RWPE1 (cell line): ENCODE data around the gene ADGRG1.

Source experiments
- CTCF ChIA-PET: fragments of 350-600 bp; sonication (Branson Sonifier 250); formaldehyde crosslinking; extraction: SDS; loops from one replicate; lab custom pipeline; 2021; lab: Yijun Ruan, JAX
- POLR2A ChIA-PET: fragments of 400-600 bp; formaldehyde crosslinking; extraction: SDS; loops from one replicate; lab custom pipeline; 2020; ENCODE audit warnings: antibody characterized with exemption; ENCODE audit not compliant: low non-redundant PET; lab: Yijun Ruan, JAX
- DNase-seq: peaks from one replicate; pipeline ENCODE4 v3.0.0; 2012; ENCODE audit warnings: low spot score
- H3K27ac ChIP-seq: fragments of 450-650 bp; 2 replicates; pipeline ENCODE4 v1.5.1; 2017
- CTCF ChIP-seq: fragments of 450-650 bp; conservative IDR thresholded peaks from 2 replicates; pipeline ENCODE4 v1.5.1; 2017; ENCODE audit warnings: low read depth, mild to moderate bottlenecking

The ADGRG1 gene

GRCh38 chr16:57609541-57610401, 18.7 kb upstream of the ADGRG1 start:
- ChIA-PET POLR2A (interaction anchor here (1.0 to 1.7 kb wide), 2 partner anchors 11 to 12 kb away, joined by 3 to 4 read pairs; no protein-coding TSS in a partner anchor), CTCF (interaction anchor here (0.5 to 1.2 kb wide), 8 partner anchors 10 to 730 kb away, joined by 3 to 5 read pairs (median 3); partner anchors contain the start of gene ADGRG1)
- DNase-seq = no peak
- H3K27ac ChIP-seq = no peak overlapping the region
- TF ChIP-seq CTCF = no peak

GRCh38 chr16:57610611-57611010, 17.8 kb upstream of the ADGRG1 start:
- DNase-seq = no peak
- TF ChIP-seq CTCF = no peak
- POLR2A ChIA-PET = interaction anchor here (1.7 kb wide), 1 partner anchor 11 kb away, joined by 4 read pairs; no protein-coding TSS in a partner anchor
- no peak overlapping the region; the same call in 1 of the 2 replicates for H3K27ac ChIP-seq
- CTCF ChIA-PET = interaction anchor here (0.6 to 1.2 kb wide), 4 partner anchors 11 to 37 kb away, joined by 3 to 5 read pairs (median 3); partner anchors contain the start of gene ADGRG1

DNA sequence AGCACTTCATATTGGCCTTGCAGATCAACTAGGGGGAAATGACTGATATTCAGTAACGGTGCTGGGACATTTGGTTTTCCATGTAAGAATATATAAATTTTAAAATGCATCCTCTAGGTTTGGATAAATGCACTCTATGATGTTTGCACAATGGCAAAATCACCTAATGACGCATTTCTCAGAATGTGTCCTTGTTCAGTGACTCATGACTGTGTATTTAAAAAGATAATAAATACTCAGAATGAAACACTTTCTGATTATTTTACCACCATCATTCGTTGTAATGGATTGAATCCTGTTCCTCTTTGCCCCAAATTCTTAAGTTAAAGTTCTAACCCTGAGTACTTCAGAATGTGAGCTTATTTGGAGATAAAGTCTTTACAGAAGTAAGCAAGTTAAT, 17.2 kb upstream of the ADGRG1 start:
- no peak overlapping the region for H3K27ac ChIP-seq
- CTCF ChIA-PET = no interaction called here
- POLR2A ChIA-PET = no interaction called here
- no peak for TF ChIP-seq CTCF
- DNase-seq = no peak

DNA sequence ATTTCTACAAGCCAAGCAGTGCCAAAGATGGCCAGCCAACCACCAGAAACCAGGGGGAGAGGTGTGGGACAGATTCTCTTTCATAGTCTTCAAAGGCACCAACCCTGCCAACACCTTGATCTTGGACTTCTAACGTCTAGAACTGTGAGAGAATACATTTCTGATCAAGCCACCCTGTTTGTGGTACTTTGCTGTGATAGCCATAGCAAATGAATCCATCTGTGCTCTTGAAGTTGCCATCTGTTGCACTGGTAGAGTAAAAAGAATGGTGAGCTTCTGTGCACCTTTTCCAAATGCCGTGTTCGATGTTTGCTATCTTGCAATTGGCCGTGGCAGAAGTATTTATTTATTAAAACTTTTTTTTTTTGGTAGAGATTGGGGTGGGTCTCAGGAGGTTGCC, 16.7 kb upstream of the ADGRG1 start:
- POLR2A ChIA-PET = no interaction called here
- no peak for DNase-seq
- H3K27ac ChIP-seq = no peak overlapping the region
- no peak for TF ChIP-seq CTCF
- CTCF ChIA-PET = interaction anchor here (0.7 kb wide), 1 partner anchor 15 kb away, joined by 3 read pairs; no protein-coding TSS in a partner anchor

- no peak for TF ChIP-seq CTCF
- DNase-seq = no peak
- ChIA-PET POLR2A (no interaction called here), CTCF (no interaction called here)
- no peak overlapping the region for H3K27ac ChIP-seq
Measured at GRCh38 chr16:57612494-57612893, 15.9 kb upstream of the ADGRG1 start.

GRCh38 chr16:57613514-57613913, 14.9 kb upstream of the ADGRG1 start:
- no peak overlapping the region for H3K27ac ChIP-seq
- DNase-seq = no peak
- no peak for TF ChIP-seq CTCF
- ChIA-PET POLR2A (no interaction called here), CTCF (no interaction called here)
